Neural cell (in vitro differentiated cells): Measurements from ENCODE around the gene TIGD3.

Source experiments
- EP300 ChIP-seq: fragments of 450-650 bp; conservative IDR thresholded peaks from 2 replicates; pipeline ENCODE4 v1.6.1; 2014; ENCODE audit warnings: antibody characterized with exemption, mild to moderate bottlenecking, moderate library complexity; ENCODE audit not compliant: poor library complexity, severe bottlenecking
- EZH2 ChIP-seq: fragments of 200-600, 300-800 bp; shearing (Covaris generic), sonication (generic); IDR thresholded peaks from 2 replicates; pipeline ENCODE4 v1.6.1; 2014; ENCODE audit warnings: antibody characterized with exemption, low read length, borderline replicate concordance, mild to moderate bottlenecking; ENCODE audit not compliant: insufficient read depth, poor library complexity, severe bottlenecking
- MXI1 ChIP-seq: fragments of 450-650 bp; conservative IDR thresholded peaks from 2 replicates; pipeline ENCODE4 v1.6.1; 2014; ENCODE audit warnings: antibody characterized with exemption, mild to moderate bottlenecking; ENCODE audit not compliant: poor library complexity, severe bottlenecking
- POLR2AphosphoS5 ChIP-seq: IDR thresholded peaks from 2 replicates; pipeline ENCODE4 v1.6.1; 2012
- RAD21 ChIP-seq: fragments of 450-650 bp; conservative IDR thresholded peaks from 2 replicates; pipeline ENCODE4 v1.6.1; 2014; ENCODE audit warnings: antibody characterized with exemption, mild to moderate bottlenecking, moderate library complexity
- SMC3 ChIP-seq: fragments of 450-650 bp; conservative IDR thresholded peaks from 2 replicates; pipeline ENCODE4 v1.6.1; 2014; ENCODE audit warnings: antibody characterized with exemption, mild to moderate bottlenecking, moderate library complexity; ENCODE audit not compliant: poor library complexity
- TAF1 ChIP-seq: IDR thresholded peaks from 2 replicates; pipeline ENCODE4 v1.6.1; 2012; ENCODE audit warnings: low read depth
- TF ChIP-seq, protein P1 (sequence below): fragments of 450-650 bp; IDR thresholded peaks from 2 replicates; pipeline ENCODE4 v1.5.1; 2014; ENCODE audit warnings: antibody characterized with exemption, mild to moderate bottlenecking, moderate library complexity; ENCODE audit not compliant: poor library complexity, severe bottlenecking
- TF ChIP-seq, protein P2 (sequence below): IDR thresholded peaks from 2 replicates; pipeline ENCODE4 v1.6.1; 2012; ENCODE audit warnings: borderline replicate concordance

DNA sequence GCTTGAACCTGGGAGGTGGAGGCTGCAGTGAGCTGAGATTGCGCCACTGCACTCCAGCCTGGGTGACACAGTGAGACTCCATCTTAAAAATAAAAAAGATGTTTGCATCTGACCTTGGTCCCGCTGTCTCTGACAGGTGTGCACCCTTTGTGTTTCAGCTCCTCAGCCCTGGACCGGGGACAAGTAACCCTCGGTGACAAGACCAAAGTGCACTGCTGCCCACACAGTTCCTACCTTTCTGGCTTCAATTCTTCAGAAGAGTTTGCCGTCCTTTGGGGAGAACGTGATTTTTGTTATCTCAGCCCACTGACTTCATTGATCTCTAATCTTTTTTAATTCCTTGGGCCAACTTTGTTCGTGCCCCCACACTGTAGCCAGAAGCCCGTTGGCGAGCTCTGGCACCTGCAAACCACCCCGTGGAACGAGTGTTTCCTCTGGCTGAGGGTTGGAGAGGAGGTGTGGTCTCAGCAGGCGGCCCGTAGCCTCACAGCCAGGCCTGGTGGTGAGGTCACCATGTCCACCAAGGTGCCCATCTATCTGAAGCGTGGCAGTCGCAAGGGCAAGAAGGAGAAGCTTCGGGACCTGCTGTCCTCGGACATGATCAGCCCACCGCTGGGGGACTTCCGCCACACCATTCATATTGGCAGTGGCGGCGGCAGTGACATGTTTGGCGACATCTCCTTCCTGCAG is 34.0 kb upstream of the TIGD3 start:
- TF ChIP-seq, protein P1, sequence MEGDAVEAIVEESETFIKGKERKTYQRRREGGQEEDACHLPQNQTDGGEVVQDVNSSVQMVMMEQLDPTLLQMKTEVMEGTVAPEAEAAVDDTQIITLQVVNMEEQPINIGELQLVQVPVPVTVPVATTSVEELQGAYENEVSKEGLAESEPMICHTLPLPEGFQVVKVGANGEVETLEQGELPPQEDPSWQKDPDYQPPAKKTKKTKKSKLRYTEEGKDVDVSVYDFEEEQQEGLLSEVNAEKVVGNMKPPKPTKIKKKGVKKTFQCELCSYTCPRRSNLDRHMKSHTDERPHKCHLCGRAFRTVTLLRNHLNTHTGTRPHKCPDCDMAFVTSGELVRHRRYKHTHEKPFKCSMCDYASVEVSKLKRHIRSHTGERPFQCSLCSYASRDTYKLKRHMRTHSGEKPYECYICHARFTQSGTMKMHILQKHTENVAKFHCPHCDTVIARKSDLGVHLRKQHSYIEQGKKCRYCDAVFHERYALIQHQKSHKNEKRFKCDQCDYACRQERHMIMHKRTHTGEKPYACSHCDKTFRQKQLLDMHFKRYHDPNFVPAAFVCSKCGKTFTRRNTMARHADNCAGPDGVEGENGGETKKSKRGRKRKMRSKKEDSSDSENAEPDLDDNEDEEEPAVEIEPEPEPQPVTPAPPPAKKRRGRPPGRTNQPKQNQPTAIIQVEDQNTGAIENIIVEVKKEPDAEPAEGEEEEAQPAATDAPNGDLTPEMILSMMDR, result no peak
- TF ChIP-seq TAF1 (no peak), EP300 (no peak), EZH2 (no peak), RAD21 (no peak), SMC3 (no peak), POLR2AphosphoS5 (no peak), MXI1 (no peak)
- TF ChIP-seq, protein P2, sequence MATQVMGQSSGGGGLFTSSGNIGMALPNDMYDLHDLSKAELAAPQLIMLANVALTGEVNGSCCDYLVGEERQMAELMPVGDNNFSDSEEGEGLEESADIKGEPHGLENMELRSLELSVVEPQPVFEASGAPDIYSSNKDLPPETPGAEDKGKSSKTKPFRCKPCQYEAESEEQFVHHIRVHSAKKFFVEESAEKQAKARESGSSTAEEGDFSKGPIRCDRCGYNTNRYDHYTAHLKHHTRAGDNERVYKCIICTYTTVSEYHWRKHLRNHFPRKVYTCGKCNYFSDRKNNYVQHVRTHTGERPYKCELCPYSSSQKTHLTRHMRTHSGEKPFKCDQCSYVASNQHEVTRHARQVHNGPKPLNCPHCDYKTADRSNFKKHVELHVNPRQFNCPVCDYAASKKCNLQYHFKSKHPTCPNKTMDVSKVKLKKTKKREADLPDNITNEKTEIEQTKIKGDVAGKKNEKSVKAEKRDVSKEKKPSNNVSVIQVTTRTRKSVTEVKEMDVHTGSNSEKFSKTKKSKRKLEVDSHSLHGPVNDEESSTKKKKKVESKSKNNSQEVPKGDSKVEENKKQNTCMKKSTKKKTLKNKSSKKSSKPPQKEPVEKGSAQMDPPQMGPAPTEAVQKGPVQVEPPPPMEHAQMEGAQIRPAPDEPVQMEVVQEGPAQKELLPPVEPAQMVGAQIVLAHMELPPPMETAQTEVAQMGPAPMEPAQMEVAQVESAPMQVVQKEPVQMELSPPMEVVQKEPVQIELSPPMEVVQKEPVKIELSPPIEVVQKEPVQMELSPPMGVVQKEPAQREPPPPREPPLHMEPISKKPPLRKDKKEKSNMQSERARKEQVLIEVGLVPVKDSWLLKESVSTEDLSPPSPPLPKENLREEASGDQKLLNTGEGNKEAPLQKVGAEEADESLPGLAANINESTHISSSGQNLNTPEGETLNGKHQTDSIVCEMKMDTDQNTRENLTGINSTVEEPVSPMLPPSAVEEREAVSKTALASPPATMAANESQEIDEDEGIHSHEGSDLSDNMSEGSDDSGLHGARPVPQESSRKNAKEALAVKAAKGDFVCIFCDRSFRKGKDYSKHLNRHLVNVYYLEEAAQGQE, result no peak
